GM20000 (cell line): ENCODE results near the gene TBL1X.

Experiments
- DNase-seq: peaks from one replicate; pipeline ENCODE4 v3.0.0; 2012; ENCODE audit warnings: low spot score
- CTCF ChIP-seq: IDR thresholded peaks from 2 replicates; pipeline ENCODE4 v1.5.1; 2012; ENCODE audit warnings: mild to moderate bottlenecking, control low read depth; ENCODE audit errors: extremely low read depth, missing control alignments

TBL1X gene

GRCh38 chrX:9786798-9787635 lies 322.2 kb downstream of the TBL1X start:
- no peak for TF ChIP-seq CTCF
- DNase-seq, result no peak

GRCh38 chrX:9788911-9789310 lies 324.1 kb downstream of the TBL1X start:
- no peak for TF ChIP-seq CTCF
- no peak for DNase-seq

GRCh38 chrX:9789555-9789954 lies 324.7 kb downstream of the TBL1X start:
- TF ChIP-seq CTCF, result no peak
- DNase-seq, result no peak
